B cell (primary cell): ENCODE measurements around the gene EPN1. TPM values are rescaled to one million over a fixed set of nuclear protein-coding genes. Genes with fewer than 3 reads are reported as not detected.

Source experiments
- ATAC-seq: fragments of 200-7000 bp; cut with Tn5 transposase; one replicate; pipeline ENCODE4 v1.10.0; 2021; ENCODE audit warnings: low read depth, mild to moderate bottlenecking, moderate number of reproducible peaks, moderate library complexity
- CTCF ChIA-PET: fragments of 350-600 bp; sonication (Branson Sonifier 250); formaldehyde crosslinking; loops from one replicate; lab custom pipeline; 2021; ENCODE audit warnings: antibody characterized with exemption, inconsistent platforms; lab: Charles Lee
- POLR2A ChIA-PET: fragments of 350-600 bp; sonication (Branson Sonifier 250); formaldehyde crosslinking; loops from one replicate; lab custom pipeline; 2021; ENCODE audit warnings: antibody characterized with exemption; lab: Charles Lee
- DNase-seq: peaks from one replicate; pipeline ENCODE4 v3.0.0; 2013
- H2AFZ ChIP-seq: 2 replicates; pipeline ENCODE4 v1.6.1; 2012; ENCODE audit warnings: mild to moderate bottlenecking, low read depth, low read length; ENCODE audit not compliant: insufficient read depth, poor library complexity, severe bottlenecking
- H3K27ac ChIP-seq, 2 donors: 1 replicate in 1 of 2; 2 replicates in 1 of 2; pipeline ENCODE4 v1.5.1; 2012 to 2013; ENCODE audit warnings: low read length in 2 of 2, mild to moderate bottlenecking in 2 of 2, moderate library complexity in 1 of 2
- H3K27me3 ChIP-seq, 4 experiments: fragments of 200-600 bp in 1 of 4; sonication (generic) in 1 of 4; replicated peaks in 1 of 4; 1 replicate in 2 of 4; 2 replicates in 2 of 4; pipeline versions ENCODE4 v1.6.1 to v1.7.0; 2013 to 2016; ENCODE audit warnings: low read length in 3 of 4, mild to moderate bottlenecking in 2 of 4, mixed read lengths in 1 of 4, moderate library complexity in 1 of 4; ENCODE audit not compliant: insufficient read depth in 4 of 4, control insufficient read depth in 3 of 4; ENCODE audit errors: control extremely low read depth in 1 of 4
- H3K36me3 ChIP-seq, 2 experiments: replicated peaks in 1 of 2; 1 replicate in 1 of 2; 2 replicates in 1 of 2; pipeline versions ENCODE4 v1.6.1 to v1.7.1; 2013; ENCODE audit warnings: low read length in 1 of 2; ENCODE audit not compliant: insufficient read depth in 2 of 2, control insufficient read depth in 1 of 2; ENCODE audit errors: control extremely low read depth in 1 of 2, extremely low read depth in 1 of 2
- H3K4me1 ChIP-seq, 2 donors: fragments of 200-600 bp in 1 of 2; sonication (generic) in 1 of 2; 1 replicate in 1 of 2; 2 replicates in 1 of 2; pipeline versions ENCODE4 v1.5.1 to v1.6.1; 2013 to 2017; ENCODE audit warnings: low read length in 2 of 2; ENCODE audit not compliant: control insufficient read depth in 2 of 2, insufficient read depth in 2 of 2
- H3K4me2 ChIP-seq: replicated peaks from 2 replicates; pipeline ENCODE3; 2012; ENCODE audit warnings: mild to moderate bottlenecking, low read depth, low read length; ENCODE audit not compliant: poor library complexity, severe bottlenecking
- H3K4me3 ChIP-seq, 5 experiments: fragments of 200-600 bp in 1 of 5; sonication (generic) in 1 of 5; 1 replicate in 3 of 5; 2 replicates in 2 of 5; pipeline versions ENCODE4 v1.5.1 to v1.7.0; 2011 to 2016; ENCODE audit warnings: low read length in 4 of 5, mild to moderate bottlenecking in 4 of 5, low read depth in 2 of 5, control low read depth in 1 of 5, moderate library complexity in 1 of 5; ENCODE audit not compliant: insufficient read depth in 1 of 5; ENCODE audit errors: control extremely low read depth in 1 of 5, extremely low read depth in 1 of 5
- H3K79me2 ChIP-seq: fragments of 200-600 bp; sonication (generic); one replicate; pipeline ENCODE4 v1.6.0; 2016; ENCODE audit warnings: low read length; ENCODE audit not compliant: control insufficient read depth, insufficient read depth
- H3K9ac ChIP-seq: fragments of 200-600 bp; sonication (generic); 2 replicates; pipeline ENCODE4 v1.6.1; 2017; ENCODE audit warnings: mild to moderate bottlenecking, low read length, moderate library complexity
- H3K9me3 ChIP-seq, 3 donors: one replicate each; pipeline versions ENCODE4 v1.6.1 to v1.7.1; 2013; ENCODE audit warnings: low read length in 2 of 3; ENCODE audit not compliant: control insufficient read depth in 2 of 3, insufficient read depth in 1 of 3; ENCODE audit errors: control extremely low read depth in 1 of 3
- H4K20me1 ChIP-seq: 2 replicates; pipeline ENCODE4 v1.6.0; 2012; ENCODE audit warnings: mild to moderate bottlenecking, low read length; ENCODE audit not compliant: insufficient read depth, control insufficient read depth, poor library complexity, severe bottlenecking
- H3K27ac Mint-ChIP-seq: one replicate; pipeline ENCODE4 v1.8.0; 2021; ENCODE audit warnings: mixed read lengths
- H3K27me3 Mint-ChIP-seq: one replicate; pipeline ENCODE4 v1.8.0; 2021; ENCODE audit warnings: mixed read lengths
- H3K4me1 Mint-ChIP-seq: one replicate; pipeline ENCODE4 v1.8.0; 2021; ENCODE audit warnings: mixed read lengths
- H3K4me3 Mint-ChIP-seq: one replicate; pipeline ENCODE4 v1.8.0; 2021; ENCODE audit warnings: mixed read lengths
- H3K9me3 Mint-ChIP-seq: one replicate; pipeline ENCODE4 v1.8.0; 2022; ENCODE audit warnings: mixed read lengths; ENCODE audit not compliant: insufficient read depth
- EZH2 ChIP-seq: IDR thresholded peaks from 2 replicates; pipeline ENCODE4 v1.6.1; 2012; ENCODE audit warnings: borderline replicate concordance, low read depth, mild to moderate bottlenecking, moderate library complexity, low read length; ENCODE audit not compliant: insufficient read depth, poor library complexity, severe bottlenecking
- WGBS: methylation state at CpG from one replicate; pipeline ENCODE4 v1.1.5; 2013; ENCODE audit warnings: missing lambda C conversion rate; ENCODE audit not compliant: insufficient coverage; 5-methylcytosine and 5-hydroxymethylcytosine counted together
- intact Hi-C: fragments of 100-400 bp; cut with micrococcal nuclease; formaldehyde crosslinking; loops from one replicate; pipeline ENCODE4 v1.10.0; 2022
- polyA plus RNA-seq: library from polyadenylated mRNA; depleted of rRNA; stranded (reverse); fragments of >200 nt; gene quantifications from 2 replicates; pipeline ENCODE4 v1.2.3, GENCODE V29; 2012
- total RNA-seq, 2 donors: library from RNA; stranded (reverse); fragments of 120-200 nt in 1 of 2; gene quantifications; 1 replicate in 1 of 2; 2 replicates in 1 of 2; pipeline versions ENCODE4 v1.2.3 to v1.2.4, GENCODE V29; 2013 to 2022
- TF ChIP-seq, protein P1 (sequence below): fragments of 200-600 bp; IDR thresholded peaks from one replicate; pipeline ENCODE4 v1.8.0; 2022; ENCODE audit warnings: antibody characterized with exemption, mild to moderate bottlenecking

The EPN1 gene
- total and polyA plus RNA-seq, 2 donors (not counting 1 experiment from before 2014, with no cell fraction given) = 54.4 to 63.9 TPM

DNA sequence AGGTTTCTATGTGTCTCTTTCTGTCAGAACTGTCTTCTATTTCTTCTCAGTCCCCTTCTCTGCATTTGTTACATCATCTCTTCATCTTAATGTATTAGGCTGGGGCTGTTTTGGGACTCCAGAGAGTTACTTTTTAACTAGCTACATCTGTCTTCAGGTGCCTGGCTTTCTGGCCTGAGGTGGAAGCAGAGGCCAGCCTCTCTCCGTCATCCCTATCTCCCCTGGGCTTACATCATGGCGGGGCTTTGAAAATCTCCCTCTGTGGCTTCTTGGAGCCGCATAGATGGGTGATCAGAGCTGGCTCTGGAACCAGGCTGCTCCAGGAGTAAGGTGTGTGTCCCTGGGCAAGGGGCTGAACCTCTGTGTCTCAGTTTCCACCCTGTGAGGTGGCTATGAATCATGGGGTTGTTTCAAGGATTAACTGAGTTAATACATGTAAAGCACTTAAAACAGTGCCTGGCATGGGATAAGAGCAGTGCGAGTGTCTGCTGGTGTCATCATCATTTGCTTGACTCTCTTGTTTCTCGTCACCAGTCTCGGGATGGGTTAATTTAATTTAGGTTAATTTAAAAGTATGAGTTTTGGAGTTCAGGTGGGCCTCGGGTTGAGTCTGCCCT, 2.0 kb downstream of the EPN1 start:
- ATAC-seq (no peak), DNase-seq (no peak)
- intact Hi-C loops = loop anchor here (5.0 kb wide), 3 partner anchors 35 to 1475 kb away; partner anchors contain the start of genes PPP1R12C, RPS9, ZNF580 and ZNF581
- Mint-ChIP-seq H3K4me1 (peaks cover 66% of the 10 kb centered on the region), H3K4me3 (peak overlapping the region; percentile 95), H3K9me3 (no peaks in the 10 kb centered on the region), H3K27me3 (no peaks in the 10 kb centered on the region), H3K27ac (peak overlapping the region; percentile 70)
- CTCF ChIA-PET = interaction anchor here (1.1 to 1.8 kb wide), 7 partner anchors 21 to 132 kb away, joined by 3 to 6 read pairs (median 4); partner anchors contain the start of gene U2AF2
- Histone ChIP-seq H3K27me3 (no peaks in the 10 kb centered on the region), H3K4me1 (peaks cover 50 to 70% of the 10 kb centered on the region in 2 donors), H3K36me3 (peaks cover 0 to 61% of the 10 kb centered on the region in 2 experiments), H4K20me1 (peaks cover 73% of the 10 kb centered on the region), H3K4me2 (peak overlapping the region; percentile 82), H2AFZ (no peak overlapping the region), H3K4me3 (peak overlapping the region in 1 of 5 experiments; percentile 93), H3K79me2 (peaks cover 72% of the 10 kb centered on the region), H3K9ac (peak overlapping the region; percentile 80), H3K9me3 (peaks cover 0 to 2% (median 0%) of the 10 kb centered on the region in 3 donors), H3K27ac (peak overlapping the region; percentile 87 to 93)
- no peak for TF ChIP-seq EZH2
- TF ChIP-seq, protein P1, sequence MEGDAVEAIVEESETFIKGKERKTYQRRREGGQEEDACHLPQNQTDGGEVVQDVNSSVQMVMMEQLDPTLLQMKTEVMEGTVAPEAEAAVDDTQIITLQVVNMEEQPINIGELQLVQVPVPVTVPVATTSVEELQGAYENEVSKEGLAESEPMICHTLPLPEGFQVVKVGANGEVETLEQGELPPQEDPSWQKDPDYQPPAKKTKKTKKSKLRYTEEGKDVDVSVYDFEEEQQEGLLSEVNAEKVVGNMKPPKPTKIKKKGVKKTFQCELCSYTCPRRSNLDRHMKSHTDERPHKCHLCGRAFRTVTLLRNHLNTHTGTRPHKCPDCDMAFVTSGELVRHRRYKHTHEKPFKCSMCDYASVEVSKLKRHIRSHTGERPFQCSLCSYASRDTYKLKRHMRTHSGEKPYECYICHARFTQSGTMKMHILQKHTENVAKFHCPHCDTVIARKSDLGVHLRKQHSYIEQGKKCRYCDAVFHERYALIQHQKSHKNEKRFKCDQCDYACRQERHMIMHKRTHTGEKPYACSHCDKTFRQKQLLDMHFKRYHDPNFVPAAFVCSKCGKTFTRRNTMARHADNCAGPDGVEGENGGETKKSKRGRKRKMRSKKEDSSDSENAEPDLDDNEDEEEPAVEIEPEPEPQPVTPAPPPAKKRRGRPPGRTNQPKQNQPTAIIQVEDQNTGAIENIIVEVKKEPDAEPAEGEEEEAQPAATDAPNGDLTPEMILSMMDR = no peak
- POLR2A ChIA-PET = interaction anchor here (1.3 to 1.5 kb wide), 3 partner anchors 22 to 30 kb away, joined by 3 to 8 read pairs (median 4); partner anchors contain the start of gene U2AF2
- 66% methylated on average over 5 of the region's 7 CpGs for WGBS
